ENCODE data around the gene ATP5PD.

ATP5PD gene

GRCh38 chr17:75004371-75004770 is 42.4 kb downstream of the ATP5PD start:
- Mint-ChIP-seq H3K27ac (ENCODE audit: low read depth) (no peak overlapping the region), H3K4me1 (no peaks in the 10 kb centered on the region), H3K36me3 (ENCODE audit: insufficient read depth) (peaks cover 2% of the 10 kb centered on the region), H3K27me3 (no peaks in the 10 kb centered on the region), H3K4me3 (no peak overlapping the region), H3K9me3 (no peaks in the 10 kb centered on the region)
- no peak for DNase-seq (ENCODE audit: low spot score in 2 of 2)
- no peak for ATAC-seq (replicated peaks; ENCODE audit: extremely low read depth, poor library complexity, severe bottlenecking)

GRCh38 chr17:75003957-75004355 is 42.8 kb downstream of the ATP5PD start:
- Mint-ChIP-seq H3K27me3 (no peaks in the 10 kb centered on the region), H3K4me1 (no peaks in the 10 kb centered on the region), H3K36me3 (ENCODE audit: insufficient read depth) (peaks cover 2% of the 10 kb centered on the region), H3K27ac (ENCODE audit: low read depth) (no peak overlapping the region), H3K4me3 (no peak overlapping the region), H3K9me3 (no peaks in the 10 kb centered on the region)
- DNase-seq (ENCODE audit: low spot score in 2 of 2) (no peak), ATAC-seq (replicated peaks; ENCODE audit: extremely low read depth, poor library complexity, severe bottlenecking) (no peak)

GRCh38 chr17:75003070-75003956 is 43.5 kb downstream of the ATP5PD start:
- Mint-ChIP-seq H3K36me3 (ENCODE audit: insufficient read depth) (peaks cover 3% of the 10 kb centered on the region), H3K4me3 (no peak overlapping the region), H3K27ac (ENCODE audit: low read depth) (no peak overlapping the region), H3K4me1 (peaks cover 4% of the 10 kb centered on the region), H3K27me3 (peaks cover 4% of the 10 kb centered on the region), H3K9me3 (no peaks in the 10 kb centered on the region)
- DNase-seq (ENCODE audit: low spot score in 2 of 2), result no peak
- no peak for ATAC-seq (replicated peaks; ENCODE audit: extremely low read depth, poor library complexity, severe bottlenecking)

- Mint-ChIP-seq H3K36me3 (ENCODE audit: insufficient read depth) (peaks cover 4% of the 10 kb centered on the region), H3K27ac (ENCODE audit: low read depth) (no peak overlapping the region), H3K27me3 (peaks cover 8% of the 10 kb centered on the region), H3K4me1 (peaks cover 6% of the 10 kb centered on the region), H3K9me3 (no peaks in the 10 kb centered on the region), H3K4me3 (no peak overlapping the region)
- no peak for ATAC-seq (replicated peaks; ENCODE audit: extremely low read depth, poor library complexity, severe bottlenecking)
- DNase-seq (ENCODE audit: low spot score in 2 of 2), result no peak
Measured at GRCh38 chr17:75001915-75002843, 44.6 kb downstream of the ATP5PD start.

GRCh38 chr17:74999523-74999922 is 47.2 kb downstream of the ATP5PD start:
- no peak for ATAC-seq (replicated peaks; ENCODE audit: extremely low read depth, poor library complexity, severe bottlenecking)
- Mint-ChIP-seq H3K36me3 (ENCODE audit: insufficient read depth) (peaks cover 4% of the 10 kb centered on the region), H3K4me1 (peaks cover 6% of the 10 kb centered on the region), H3K4me3 (no peak overlapping the region), H3K27me3 (peaks cover 8% of the 10 kb centered on the region), H3K27ac (ENCODE audit: low read depth) (no peak overlapping the region), H3K9me3 (no peaks in the 10 kb centered on the region)
- no peak for DNase-seq (ENCODE audit: low spot score in 2 of 2)

- Mint-ChIP-seq H3K4me3 (no peak overlapping the region), H3K27ac (ENCODE audit: low read depth) (no peak overlapping the region), H3K27me3 (peaks cover 8% of the 10 kb centered on the region), H3K9me3 (no peaks in the 10 kb centered on the region), H3K4me1 (peaks cover 6% of the 10 kb centered on the region), H3K36me3 (ENCODE audit: insufficient read depth) (peaks cover 4% of the 10 kb centered on the region)
- DNase-seq (ENCODE audit: low spot score in 2 of 2) (no peak), ATAC-seq (replicated peaks; ENCODE audit: extremely low read depth, poor library complexity, severe bottlenecking) (no peak)
Measured at GRCh38 chr17:74998783-74999182, 48.0 kb downstream of the ATP5PD start.

- Mint-ChIP-seq H3K4me1 (peaks cover 6% of the 10 kb centered on the region), H3K27ac (ENCODE audit: low read depth) (no peak overlapping the region), H3K27me3 (peaks cover 8% of the 10 kb centered on the region), H3K9me3 (no peaks in the 10 kb centered on the region), H3K36me3 (ENCODE audit: insufficient read depth) (peaks cover 2% of the 10 kb centered on the region), H3K4me3 (no peak overlapping the region)
- ATAC-seq (replicated peaks; ENCODE audit: extremely low read depth, poor library complexity, severe bottlenecking) (no peak), DNase-seq (ENCODE audit: low spot score in 2 of 2) (no peak)
Measured at GRCh38 chr17:74995847-74996246, 50.9 kb downstream of the ATP5PD start.

GRCh38 chr17:74994440-74994839 is 52.3 kb downstream of the ATP5PD start:
- no peak overlapping the region for H3K4me3 Mint-ChIP-seq
- DNase-seq (ENCODE audit: low spot score in 2 of 2) (no peak), ATAC-seq (replicated peaks; ENCODE audit: extremely low read depth, poor library complexity, severe bottlenecking) (no peak)
- H3K27me3 Mint-ChIP-seq, result peaks cover 8% of the 10 kb centered on the region
- H3K36me3 Mint-ChIP-seq (ENCODE audit: insufficient read depth), result peaks cover 2% of the 10 kb centered on the region
- H3K27ac Mint-ChIP-seq (ENCODE audit: low read depth), result no peak overlapping the region
- peaks cover 6% of the 10 kb centered on the region for H3K4me1 Mint-ChIP-seq
- no peaks in the 10 kb centered on the region for H3K9me3 Mint-ChIP-seq

GRCh38 chr17:74992223-74992622 is 54.5 kb downstream of the ATP5PD start:
- Mint-ChIP-seq H3K36me3 (ENCODE audit: insufficient read depth) (no peaks in the 10 kb centered on the region), H3K4me3 (no peak overlapping the region), H3K27ac (ENCODE audit: low read depth) (no peak overlapping the region), H3K27me3 (no peaks in the 10 kb centered on the region), H3K4me1 (peaks cover 1% of the 10 kb centered on the region), H3K9me3 (no peaks in the 10 kb centered on the region)
- no peak for DNase-seq (ENCODE audit: low spot score in 2 of 2)
- no peak for ATAC-seq (replicated peaks; ENCODE audit: extremely low read depth, poor library complexity, severe bottlenecking)

GRCh38 chr17:74990581-74991105 is 56.1 kb downstream of the ATP5PD start:
- Mint-ChIP-seq H3K4me1 (peaks cover 5% of the 10 kb centered on the region), H3K9me3 (no peaks in the 10 kb centered on the region), H3K27ac (ENCODE audit: low read depth) (peak overlapping the region; percentile 29), H3K4me3 (no peak overlapping the region), H3K36me3 (ENCODE audit: insufficient read depth) (peaks cover 2% of the 10 kb centered on the region), H3K27me3 (peaks cover 3% of the 10 kb centered on the region)
- DNase-seq (ENCODE audit: low spot score in 2 of 2), result no peak
- no peak for ATAC-seq (replicated peaks; ENCODE audit: extremely low read depth, poor library complexity, severe bottlenecking)
